GM10266 (cell line): Measurements from ENCODE around the gene ZNF853.

Experiments
- DNase-seq: peaks from one replicate; pipeline ENCODE4 v3.0.0; 2012; ENCODE audit errors: extremely low spot score
- CTCF ChIP-seq: IDR thresholded peaks from 2 replicates; pipeline ENCODE4 v1.5.1; 2012; ENCODE audit warnings: mild to moderate bottlenecking, low read depth; ENCODE audit not compliant: control insufficient read depth, insufficient read depth; ENCODE audit errors: missing control alignments

ZNF853 gene

DNA sequence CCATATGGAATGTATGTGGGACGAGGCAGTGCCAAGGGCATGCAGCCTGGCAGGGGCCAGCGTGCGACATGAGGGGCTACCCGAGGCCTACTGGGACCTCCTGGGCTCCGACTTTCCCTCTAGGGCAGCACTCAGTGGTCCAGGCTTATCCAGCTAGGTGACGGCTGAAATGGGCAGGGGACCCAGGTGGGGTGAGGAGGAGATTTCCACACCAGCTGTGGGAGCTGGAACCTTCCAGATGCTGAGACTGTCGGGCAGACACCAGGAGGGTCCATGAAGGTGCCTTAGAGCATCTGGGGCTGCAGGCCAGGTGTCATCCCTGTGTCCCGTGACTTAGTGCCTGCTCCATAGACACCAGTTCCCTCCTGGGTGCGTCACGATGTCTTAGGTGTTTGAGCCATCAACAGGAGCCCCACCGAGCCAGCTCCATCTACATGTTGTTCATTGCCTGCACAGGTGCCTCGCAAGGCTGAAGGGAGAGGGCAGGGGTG is 35.2 kb downstream of the ZNF853 start:
- no peak for TF ChIP-seq CTCF
- DNase-seq = no peak

DNA sequence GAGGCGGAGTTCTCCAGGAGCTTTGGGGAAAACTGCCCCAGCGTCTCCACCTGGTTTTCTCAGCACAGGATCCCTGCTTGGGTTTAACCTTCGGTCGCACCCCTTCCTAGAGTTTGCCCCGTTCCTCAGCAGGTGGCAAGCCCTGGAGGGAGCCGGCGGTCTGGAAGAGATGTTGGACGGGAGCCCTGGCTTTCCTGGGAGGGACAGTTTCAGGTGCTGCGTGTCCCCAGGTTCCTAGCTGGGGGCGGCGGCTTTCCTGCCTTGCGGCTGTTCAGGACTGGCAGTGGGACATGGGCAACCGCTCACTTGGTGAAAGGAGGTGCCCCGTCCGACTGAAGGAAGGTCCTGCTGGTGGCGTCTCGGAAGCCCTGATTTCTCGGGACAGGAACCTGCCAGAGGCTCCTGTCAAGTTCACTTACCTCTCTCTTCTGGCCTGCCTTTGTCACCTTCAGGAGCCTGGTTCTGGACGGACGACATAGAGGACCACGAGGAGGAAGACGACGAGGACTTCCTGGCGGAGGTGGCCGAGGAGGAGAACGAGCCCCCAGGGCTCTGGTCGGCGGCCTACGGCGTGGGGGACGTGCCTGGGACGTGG is 36.5 kb downstream of the ZNF853 start:
- no peak for DNase-seq
- TF ChIP-seq CTCF = no peak

- DNase-seq = no peak
- TF ChIP-seq CTCF = no peak
Observed at GRCh38 chr7:6652446-6653011, 37.1 kb downstream of the ZNF853 start.

DNA sequence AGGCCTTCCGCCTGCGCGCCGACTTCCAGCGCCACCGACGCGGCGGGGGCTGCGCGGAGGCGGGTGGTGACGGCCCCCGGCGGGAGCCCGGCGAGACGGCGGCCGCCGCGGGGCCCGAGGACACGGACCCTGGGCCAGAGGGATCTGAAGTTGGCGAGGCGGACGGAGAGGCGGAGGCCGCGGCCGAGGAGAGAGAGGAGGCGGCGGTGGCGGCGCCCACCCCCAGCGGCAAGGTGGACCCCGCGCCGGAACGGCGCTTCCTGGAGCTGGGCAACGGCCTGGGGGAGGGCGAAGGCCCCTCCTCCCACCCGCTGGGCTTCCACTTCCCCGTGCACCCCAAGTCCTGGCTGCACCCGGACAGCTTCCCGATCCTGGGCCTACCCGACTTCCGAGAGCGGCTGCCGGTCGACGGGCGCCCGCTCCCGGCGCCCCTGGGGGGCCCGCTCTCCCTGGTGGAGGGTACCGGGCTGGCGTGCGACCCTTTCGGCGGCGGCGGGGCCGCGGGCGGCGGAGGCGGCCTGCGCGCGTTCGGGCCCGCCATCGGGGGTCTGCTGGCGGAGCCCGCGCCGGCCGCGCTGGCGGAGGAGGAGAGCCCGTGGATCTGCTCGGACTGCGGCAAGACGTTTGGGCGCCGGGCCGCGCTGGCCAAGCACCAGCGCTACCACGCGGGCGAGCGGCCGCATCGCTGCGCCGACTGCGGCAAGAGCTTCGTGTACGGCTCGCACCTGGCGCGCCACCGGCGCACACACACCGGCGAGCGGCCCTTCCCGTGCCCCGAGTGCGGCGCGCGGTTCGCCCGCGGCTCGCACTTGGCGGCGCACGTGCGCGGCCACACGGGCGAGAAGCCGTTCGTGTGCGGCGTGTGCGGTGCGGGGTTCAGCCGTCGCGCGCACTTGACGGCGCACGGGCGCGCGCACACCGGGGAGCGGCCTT is 37.9 kb downstream of the ZNF853 start:
- no peak for TF ChIP-seq CTCF
- DNase-seq = no peak

- DNase-seq = no peak
- TF ChIP-seq CTCF = no peak
Observed at GRCh38 chr7:6654113-6654841, 38.9 kb downstream of the ZNF853 start.

DNA sequence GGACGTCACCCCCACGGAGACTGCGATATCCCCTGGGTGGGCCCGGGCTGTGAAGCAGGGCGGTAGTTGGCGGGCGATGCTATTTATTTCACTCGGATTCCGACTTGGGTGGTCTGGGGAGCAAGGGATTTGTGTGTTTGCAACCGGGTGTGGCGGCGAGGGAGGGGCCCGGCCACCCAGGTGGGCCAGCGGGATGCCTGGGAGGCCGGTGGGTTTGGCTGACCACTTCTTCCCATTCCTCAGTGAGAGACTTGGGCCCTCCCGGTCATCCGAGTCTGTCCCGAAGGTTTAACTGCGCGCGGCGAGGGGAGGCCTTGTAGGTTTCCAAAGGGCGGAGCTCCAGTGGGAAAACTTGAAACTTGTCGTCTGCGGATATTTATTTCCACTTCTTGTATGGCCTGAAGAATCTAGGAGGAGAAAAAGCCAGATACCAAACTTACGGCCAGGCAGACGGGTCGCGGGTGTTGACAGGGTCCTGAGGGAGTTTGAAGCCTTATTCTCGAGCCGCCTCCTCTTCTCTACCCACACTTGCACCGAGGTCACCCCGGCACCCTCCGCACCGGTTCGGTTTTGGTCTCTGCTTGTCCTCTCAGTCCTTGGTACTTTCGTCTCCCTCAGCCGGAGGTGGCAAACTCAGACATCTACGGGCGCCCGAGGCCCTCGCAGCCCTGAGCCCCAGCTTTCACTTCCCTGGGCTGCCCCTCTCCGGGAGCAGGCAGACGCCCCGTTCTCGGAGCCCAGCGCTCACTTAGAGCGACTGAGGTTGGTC is 39.6 kb downstream of the ZNF853 start:
- no peak for TF ChIP-seq CTCF
- DNase-seq = no peak
